GM12874 (cell line): ENCODE measurements around the gene RIPOR1.

Experiments used
- CTCF ChIP-seq: IDR thresholded peaks from 2 replicates; pipeline ENCODE4 v1.5.1; 2011; ENCODE audit warnings: low read depth, mild to moderate bottlenecking, control low read depth, low read length, moderate library complexity; ENCODE audit not compliant: insufficient read depth

RIPOR1 gene

GRCh38 chr16:67519242-67519641 is 9.4 kb upstream of the RIPOR1 start:
- no peak for TF ChIP-seq CTCF

- TF ChIP-seq CTCF, result peak; percentile 96
Observed at GRCh38 chr16:67521095-67521804, 7.4 kb upstream of the RIPOR1 start.

GRCh38 chr16:67525176-67525860 is 3.3 kb upstream of the RIPOR1 start:
- TF ChIP-seq CTCF, result no peak

- no peak for TF ChIP-seq CTCF
Observed at GRCh38 chr16:67526149-67526791, 2.4 kb upstream of the RIPOR1 start.

GRCh38 chr16:67528870-67529581 is 397 bp downstream of the RIPOR1 start:
- no peak for TF ChIP-seq CTCF

- TF ChIP-seq CTCF, result no peak
Observed at GRCh38 chr16:67529582-67530012, 968 bp downstream of the RIPOR1 start.
